Right lobe of liver (tissue), 6 donors: Measurements from ENCODE around the gene NEUROG1. TPM values are rescaled to one million over a fixed set of nuclear protein-coding genes. Genes with fewer than 3 reads are reported as not detected.

Source experiments
- ATAC-seq, 4 donors: fragments of 200-7000 bp; cut with Tn5 transposase; one replicate each; pipeline ENCODE4 v1.9.1; 2020; ENCODE audit warnings: mild to moderate bottlenecking in 4 of 4, moderate library complexity in 4 of 4
- DNase-seq, 3 donors: peaks; one replicate each; pipeline ENCODE4 v3.0.0-alpha.2; 2020
- H3K27ac ChIP-seq, 3 donors: fragments of 200-600 bp; one replicate each; pipeline ENCODE4 v1.8.0; 2022
- H3K27me3 ChIP-seq, 2 donors: fragments of 200-600 bp; one replicate each; pipeline ENCODE4 v1.8.0; 2022
- H3K36me3 ChIP-seq, 4 donors: fragments of 200-600 bp; sonication (generic) in 1 of 4; one replicate each; pipeline versions ENCODE4 v1.5.1 to v1.8.0; 2017 to 2022; ENCODE audit warnings: control low read depth in 1 of 4
- H3K4me1 ChIP-seq, 4 donors: fragments of 200-600 bp; sonication (generic) in 1 of 4; one replicate each; pipeline versions ENCODE4 v1.5.1 to v1.8.0; 2017 to 2022; ENCODE audit warnings: control low read depth in 1 of 4
- H3K4me3 ChIP-seq, 3 donors: fragments of 200-600 bp; one replicate each; pipeline ENCODE4 v1.8.0; 2022
- H3K9me3 ChIP-seq, 4 donors: fragments of 200-600 bp; sonication (generic) in 1 of 4; one replicate each; pipeline versions ENCODE4 v1.5.1 to v1.8.0; 2017 to 2022; ENCODE audit warnings: control low read depth in 1 of 4
- POLR2A ChIP-seq: fragments of 450-650 bp; IDR thresholded peaks from one replicate; pipeline ENCODE4 v1.6.1; 2017; ENCODE audit warnings: antibody characterized with exemption, mild to moderate bottlenecking
- WGBS: methylation state at CpG from one replicate; pipeline ENCODE4 v1.1.6; 2018; ENCODE audit warnings: low coverage, low lambda C conversion rate; ENCODE audit not compliant: insufficient coverage; ENCODE audit errors: missing lambda C conversion rate; 5-methylcytosine and 5-hydroxymethylcytosine counted together
- intact Hi-C, 2 donors: fragments of 100-400 bp; cut with DNase I; formaldehyde crosslinking; loops; one replicate each; pipeline versions ENCODE4 v1.11.2 to v1.14.1; 2022
- total RNA-seq, 6 experiments: library from RNA; depleted of rRNA in 2 of 6; stranded (reverse); fragments of >200 nt in 2 of 6; fragmentation: NEBNext Ultra II Directional in 3 of 6; extraction: Animal tissue kit (Norgen Biotek cat#: 25700) in 3 of 6; gene quantifications; one replicate each; pipeline versions ENCODE4 v1.1.0 to v1.2.4, GENCODE V29; 2016 to 2023
- TF ChIP-seq, protein P1 (sequence below), 4 donors: fragments of 200-600 bp in 3 of 4; fragments of 450-650 bp in 1 of 4; IDR thresholded peaks; one replicate each; pipeline versions ENCODE4 v1.5.1 to v1.8.0; 2016 to 2022; ENCODE audit warnings: antibody characterized with exemption in 4 of 4, mild to moderate bottlenecking in 2 of 4
- donor health status: DM: no; HTN: yes; CAD: no.
- donor health status: DM: no; HTN: no; CAD: no.
- donor health status: DM: no; HTN: no; CAD: no.
- donor health status: DM: no; HTN: yes; CAD: no.
- donor health status: DM: no; HTN: yes; CAD: no.

Gene NEUROG1
- total RNA-seq, 6 experiments from 2014 or later, result not detected

DNA sequence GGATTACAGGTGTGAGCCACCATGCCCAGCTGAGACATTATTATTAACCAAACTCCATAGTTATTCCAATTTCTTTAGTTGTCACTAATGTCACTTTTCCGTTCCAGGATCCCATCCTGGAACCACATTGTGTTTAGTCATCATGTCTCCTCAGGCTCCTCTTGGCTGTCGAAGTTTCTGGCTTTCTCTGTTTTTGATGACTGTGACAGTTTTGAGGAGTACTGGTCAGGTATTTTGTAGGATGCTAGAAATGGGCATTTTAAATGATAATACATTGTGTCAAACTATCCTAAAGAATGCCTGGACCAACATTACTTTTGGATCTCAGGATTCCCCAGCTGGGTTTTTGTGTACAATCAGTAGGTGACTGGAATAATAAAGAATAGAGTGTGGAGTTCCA, 19.8 kb upstream of the NEUROG1 start:
- intact Hi-C loops, result no loop called here
- no peak for ATAC-seq

DNA sequence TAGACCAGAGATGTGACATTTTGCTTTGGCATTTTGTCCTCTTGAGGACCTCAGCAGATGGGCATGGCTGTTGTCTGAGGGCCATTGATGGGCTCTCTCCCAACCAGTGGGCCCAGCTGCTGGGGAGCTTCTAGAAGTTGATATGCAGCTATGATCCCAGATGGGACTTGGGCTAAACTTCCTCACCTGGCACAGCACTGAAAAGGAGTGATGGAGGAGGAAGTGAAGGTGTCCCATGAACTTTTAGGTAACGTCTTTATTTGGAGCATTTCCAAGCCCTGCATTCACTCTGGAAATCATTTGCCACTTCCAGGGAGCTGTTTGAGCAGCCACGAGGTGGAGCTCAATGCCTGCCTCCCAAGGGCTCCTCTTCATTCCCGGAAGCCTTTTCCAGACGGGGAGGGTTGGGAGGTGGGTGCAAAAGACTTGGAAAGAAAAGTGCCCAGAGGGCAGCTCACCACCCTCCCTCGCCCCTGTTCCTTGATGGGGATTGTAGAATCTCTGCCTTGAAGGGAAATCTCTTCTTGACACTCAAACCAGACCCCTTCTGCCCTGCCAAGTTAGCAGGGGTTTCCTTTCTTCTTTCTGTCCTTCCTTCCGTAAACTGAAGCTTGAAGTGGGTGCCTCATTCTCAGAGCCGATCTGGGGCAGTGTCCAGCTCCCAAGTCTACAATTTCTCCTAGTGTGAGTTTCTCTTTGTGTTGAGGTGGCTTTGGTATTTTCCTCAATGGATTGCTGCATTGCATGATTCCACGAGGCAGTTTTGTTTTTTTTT, 18.1 kb upstream of the NEUROG1 start:
- ATAC-seq, result peak; percentile 50 to 78 (median 65)
- peak in 1 of 3 donors; percentile 55 for DNase-seq
- Histone ChIP-seq H3K36me3 (no peaks in the 10 kb centered on the region), H3K4me1 (no peaks in the 10 kb centered on the region), H3K27me3 (no peaks in the 10 kb centered on the region), H3K27ac (no peak overlapping the region), H3K9me3 (no peaks in the 10 kb centered on the region), H3K4me3 (no peak overlapping the region)
- no peak for TF ChIP-seq POLR2A
- TF ChIP-seq, protein P1, sequence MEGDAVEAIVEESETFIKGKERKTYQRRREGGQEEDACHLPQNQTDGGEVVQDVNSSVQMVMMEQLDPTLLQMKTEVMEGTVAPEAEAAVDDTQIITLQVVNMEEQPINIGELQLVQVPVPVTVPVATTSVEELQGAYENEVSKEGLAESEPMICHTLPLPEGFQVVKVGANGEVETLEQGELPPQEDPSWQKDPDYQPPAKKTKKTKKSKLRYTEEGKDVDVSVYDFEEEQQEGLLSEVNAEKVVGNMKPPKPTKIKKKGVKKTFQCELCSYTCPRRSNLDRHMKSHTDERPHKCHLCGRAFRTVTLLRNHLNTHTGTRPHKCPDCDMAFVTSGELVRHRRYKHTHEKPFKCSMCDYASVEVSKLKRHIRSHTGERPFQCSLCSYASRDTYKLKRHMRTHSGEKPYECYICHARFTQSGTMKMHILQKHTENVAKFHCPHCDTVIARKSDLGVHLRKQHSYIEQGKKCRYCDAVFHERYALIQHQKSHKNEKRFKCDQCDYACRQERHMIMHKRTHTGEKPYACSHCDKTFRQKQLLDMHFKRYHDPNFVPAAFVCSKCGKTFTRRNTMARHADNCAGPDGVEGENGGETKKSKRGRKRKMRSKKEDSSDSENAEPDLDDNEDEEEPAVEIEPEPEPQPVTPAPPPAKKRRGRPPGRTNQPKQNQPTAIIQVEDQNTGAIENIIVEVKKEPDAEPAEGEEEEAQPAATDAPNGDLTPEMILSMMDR (IDR thresholded peaks at IDR 0.05), result peak in 3 of 4 donors; percentile 21 to 44 (median 22)
- intact Hi-C loops, result loop anchor here in 1 of 2 donors (5.0 kb wide), 1 partner anchor 87 kb away; no protein-coding TSS in a partner anchor
- WGBS, result 7% methylated on average over 7 of the region's 8 CpGs

More for the DNA sequence above, 19.8 kb upstream of the NEUROG1 start:
- H3K4me1 ChIP-seq, result no peaks in the 10 kb centered on the region
- no peak for TF ChIP-seq POLR2A
- TF ChIP-seq, protein P1 (IDR thresholded peaks at IDR 0.05), result no peak
- no peak for DNase-seq
- no peaks in the 10 kb centered on the region for H3K36me3 ChIP-seq
- H3K27me3 ChIP-seq, result no peaks in the 10 kb centered on the region
- no peak overlapping the region for H3K4me3 ChIP-seq
- 65% methylated on average over 2 of the region's 2 CpGs for WGBS
- H3K27ac ChIP-seq, result no peak overlapping the region
- H3K9me3 ChIP-seq, result no peaks in the 10 kb centered on the region

GRCh38 chr5:135551593-135552447, 16.1 kb upstream of the NEUROG1 start:
- no peak overlapping the region for H3K4me3 ChIP-seq
- WGBS, result 30% methylated on average over 15 of the region's 15 CpGs
- intact Hi-C loops, result loop anchor here in 1 of 2 donors (5.0 kb wide), 1 partner anchor 85 kb away; no protein-coding TSS in a partner anchor
- TF ChIP-seq, protein P1 (IDR thresholded peaks at IDR 0.05), result peak; percentile 78 to 90 (median 85)
- no peak for TF ChIP-seq POLR2A
- no peaks in the 10 kb centered on the region for H3K36me3 ChIP-seq
- no peak overlapping the region for H3K27ac ChIP-seq
- DNase-seq (peak; percentile 57 to 63 (median 57)), ATAC-seq (peak; percentile 84 to 93 (median 90))
- no peaks in the 10 kb centered on the region for H3K4me1 ChIP-seq
- H3K9me3 ChIP-seq, result no peaks in the 10 kb centered on the region
- no peaks in the 10 kb centered on the region for H3K27me3 ChIP-seq

- no peak overlapping the region for H3K27ac ChIP-seq
- peaks cover 0 to 2% (median 0%) of the 10 kb centered on the region in 4 donors for H3K4me1 ChIP-seq
- DNase-seq, result no peak
- 26% methylated on average over 4 of the region's 4 CpGs for WGBS
- H3K27me3 ChIP-seq, result peaks cover 0 to 4% of the 10 kb centered on the region in 2 donors
- H3K4me3 ChIP-seq, result no peak overlapping the region
- no peak for ATAC-seq
- no peak for TF ChIP-seq POLR2A
- TF ChIP-seq, protein P1 (IDR thresholded peaks at IDR 0.05), result no peak
- intact Hi-C loops, result loop anchor here in 1 of 2 donors (5.0 kb wide), 1 partner anchor 82 kb away; no protein-coding TSS in a partner anchor
- H3K36me3 ChIP-seq, result no peaks in the 10 kb centered on the region
- H3K9me3 ChIP-seq, result no peaks in the 10 kb centered on the region
These were observed 13.6 kb upstream of the NEUROG1 start for GRCh38 chr5:135549413-135549812.
